ENCODE data around the gene ARAP3. TPM values are rescaled to one million over a fixed set of nuclear protein-coding genes. Genes with fewer than 3 reads are reported as not detected.

ARAP3 gene
- total RNA-seq, 1 experiment from 2014 or later, result 15.1 TPM

DNA sequence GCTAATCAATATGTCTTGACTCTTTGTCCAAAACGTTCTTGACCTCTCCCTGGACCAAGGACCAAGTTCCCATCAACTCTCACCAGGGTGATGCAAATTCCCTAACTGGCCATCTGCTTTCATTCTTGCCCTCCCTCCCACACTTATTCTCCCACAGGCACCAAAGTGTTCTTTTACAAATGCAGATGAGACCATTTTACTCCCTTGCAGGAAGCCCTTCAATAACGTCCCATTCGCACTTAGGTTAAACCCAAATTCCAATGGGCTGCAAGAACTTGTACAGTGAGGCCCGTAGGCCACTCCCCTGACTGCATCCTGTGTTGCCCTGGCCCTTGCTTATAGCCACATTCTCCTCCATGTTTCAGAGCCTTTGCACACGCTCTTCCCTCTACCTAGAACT lies 7.3 kb downstream of the ARAP3 start:
- BruUV-seq (replicated peaks), result no TSS peak
- ChIA-PET RAD21 (ENCODE audit: low non-redundant PET in 1 of 2, low total read pairs in 2 of 2, uncharacterized antibody in 2 of 2, unreplicated experiment in 2 of 2) (no interaction called here), CTCF (no interaction called here), POLR2A (no interaction called here)
- DNase-seq (ENCODE audit: low read depth, low spot score), result no peak
- H3K9me3 ChIP-seq (ENCODE audit: control insufficient read depth in 1 of 2, insufficient read depth in 1 of 2, low read depth in 1 of 2, low read length in 2 of 2), result no peaks in the 10 kb centered on the region
- H3K27me3 ChIP-seq (ENCODE audit: insufficient read depth, low read length), result no peaks in the 10 kb centered on the region
- intact Hi-C loops (cut with micrococcal nuclease), result no loop called here
- no peak for ATAC-seq
- no peak overlapping the region for H3K9ac ChIP-seq (ENCODE audit: low read length)
- no peaks in the 10 kb centered on the region for H4K20me1 ChIP-seq (ENCODE audit: insufficient read depth)
- no peak overlapping the region for H2AFZ ChIP-seq (ENCODE audit: low read depth, low read length, poor library complexity, severe bottlenecking)
- H3K27ac ChIP-seq (ENCODE audit: low read depth, low read length), result no peak overlapping the region
- H3K4me2 ChIP-seq (ENCODE audit: low read length), result no peak overlapping the region
- no peaks in the 10 kb centered on the region for H3K4me1 ChIP-seq (ENCODE audit: control insufficient read depth in 1 of 2, insufficient read depth in 2 of 2, low read length in 2 of 2)
- 0 out of 4 replicates have a peak, but pooled peaks cover 0 to 2% of the 10 kb centered on the region in 2 experiments for H3K36me3 ChIP-seq (ENCODE audit: control insufficient read depth in 1 of 2, insufficient read depth in 2 of 2, low read length in 2 of 2)
- TF ChIP-seq EZH2phosphoT487 (IDR thresholded peaks at IDR 0.05; ENCODE audit: borderline replicate concordance) (no peak), TCF7L2 (IDR thresholded peaks at IDR 0.05; ENCODE audit: borderline replicate concordance, extremely low read depth, insufficient read depth, insufficient read length) (no peak), SP1 (IDR thresholded peaks at IDR 0.05; ENCODE audit: low read depth) (no peak), ZFX (IDR thresholded peaks at IDR 0.05) (no peak)
- TF ChIP-seq, protein P1, sequence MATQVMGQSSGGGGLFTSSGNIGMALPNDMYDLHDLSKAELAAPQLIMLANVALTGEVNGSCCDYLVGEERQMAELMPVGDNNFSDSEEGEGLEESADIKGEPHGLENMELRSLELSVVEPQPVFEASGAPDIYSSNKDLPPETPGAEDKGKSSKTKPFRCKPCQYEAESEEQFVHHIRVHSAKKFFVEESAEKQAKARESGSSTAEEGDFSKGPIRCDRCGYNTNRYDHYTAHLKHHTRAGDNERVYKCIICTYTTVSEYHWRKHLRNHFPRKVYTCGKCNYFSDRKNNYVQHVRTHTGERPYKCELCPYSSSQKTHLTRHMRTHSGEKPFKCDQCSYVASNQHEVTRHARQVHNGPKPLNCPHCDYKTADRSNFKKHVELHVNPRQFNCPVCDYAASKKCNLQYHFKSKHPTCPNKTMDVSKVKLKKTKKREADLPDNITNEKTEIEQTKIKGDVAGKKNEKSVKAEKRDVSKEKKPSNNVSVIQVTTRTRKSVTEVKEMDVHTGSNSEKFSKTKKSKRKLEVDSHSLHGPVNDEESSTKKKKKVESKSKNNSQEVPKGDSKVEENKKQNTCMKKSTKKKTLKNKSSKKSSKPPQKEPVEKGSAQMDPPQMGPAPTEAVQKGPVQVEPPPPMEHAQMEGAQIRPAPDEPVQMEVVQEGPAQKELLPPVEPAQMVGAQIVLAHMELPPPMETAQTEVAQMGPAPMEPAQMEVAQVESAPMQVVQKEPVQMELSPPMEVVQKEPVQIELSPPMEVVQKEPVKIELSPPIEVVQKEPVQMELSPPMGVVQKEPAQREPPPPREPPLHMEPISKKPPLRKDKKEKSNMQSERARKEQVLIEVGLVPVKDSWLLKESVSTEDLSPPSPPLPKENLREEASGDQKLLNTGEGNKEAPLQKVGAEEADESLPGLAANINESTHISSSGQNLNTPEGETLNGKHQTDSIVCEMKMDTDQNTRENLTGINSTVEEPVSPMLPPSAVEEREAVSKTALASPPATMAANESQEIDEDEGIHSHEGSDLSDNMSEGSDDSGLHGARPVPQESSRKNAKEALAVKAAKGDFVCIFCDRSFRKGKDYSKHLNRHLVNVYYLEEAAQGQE (IDR thresholded peaks at IDR 0.05; ENCODE audit: low read depth), result no peak
- no peaks in the 10 kb centered on the region for H3K9me2 ChIP-seq (ENCODE audit: insufficient read depth)
- H3K4me3 ChIP-seq (replicated peaks in 1 of 2; ENCODE audit: low read depth in 1 of 2, low read length in 2 of 2), result no peak overlapping the region
- H3K79me2 ChIP-seq (ENCODE audit: insufficient read depth, low read length), result no peaks in the 10 kb centered on the region
